Iris pigment epithelial cell (primary cell): ENCODE results near the gene GFRA4.

Source experiments
- DNase-seq: peaks from one replicate; pipeline ENCODE4 v3.0.0-alpha.2; 2011; ENCODE audit warnings: low read depth

GFRA4 gene

GRCh38 chr20:3693376-3693775 lies 30.2 kb upstream of the GFRA4 start:
- no peak for DNase-seq

- DNase-seq = no peak
These were observed 29.6 kb upstream of the GFRA4 start for GRCh38 chr20:3692706-3693294.

DNA sequence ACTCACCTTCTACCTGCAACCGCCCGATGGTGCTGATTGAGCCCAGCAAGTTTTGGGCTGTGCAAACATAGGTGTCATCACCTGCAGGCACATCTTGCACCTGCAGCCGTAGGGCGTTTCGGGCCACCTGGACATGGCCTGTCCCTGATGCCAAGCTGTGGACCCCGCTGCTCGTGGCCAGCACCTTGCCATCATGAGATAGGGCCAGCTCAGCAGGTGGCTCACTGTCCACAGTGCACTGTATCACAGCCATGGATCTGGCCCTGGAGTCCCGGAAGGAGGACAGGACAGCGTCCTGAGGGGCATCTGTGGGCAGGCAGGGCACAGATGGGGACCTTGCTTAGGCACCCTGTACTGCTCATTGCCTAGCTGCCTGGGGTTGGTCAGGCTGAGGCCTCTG lies 28.7 kb upstream of the GFRA4 start:
- no peak for DNase-seq

- no peak for DNase-seq
These were observed 28.1 kb upstream of the GFRA4 start for GRCh38 chr20:3691306-3691705.

GRCh38 chr20:3690413-3690812 lies 27.2 kb upstream of the GFRA4 start:
- no peak for DNase-seq

DNA sequence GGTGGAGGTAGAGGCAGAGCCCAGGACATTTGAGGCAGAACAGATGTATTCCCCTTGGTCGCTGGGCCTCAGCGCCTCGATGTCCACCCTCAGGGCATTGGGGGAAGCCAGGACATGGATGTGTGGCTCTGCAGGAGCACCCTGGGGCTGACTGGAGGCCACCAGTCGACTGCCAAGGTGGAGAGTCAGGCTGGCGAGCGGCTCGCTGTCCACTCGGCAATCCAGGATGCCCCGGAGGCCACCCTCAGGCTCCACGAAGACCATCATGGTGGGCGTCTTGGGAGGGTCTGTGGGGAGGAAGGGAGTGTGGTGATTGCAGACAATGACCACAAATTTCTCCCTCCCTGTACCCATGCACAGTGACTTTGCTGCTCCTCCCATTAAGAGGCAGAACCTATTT lies 26.8 kb upstream of the GFRA4 start:
- no peak for DNase-seq

DNA sequence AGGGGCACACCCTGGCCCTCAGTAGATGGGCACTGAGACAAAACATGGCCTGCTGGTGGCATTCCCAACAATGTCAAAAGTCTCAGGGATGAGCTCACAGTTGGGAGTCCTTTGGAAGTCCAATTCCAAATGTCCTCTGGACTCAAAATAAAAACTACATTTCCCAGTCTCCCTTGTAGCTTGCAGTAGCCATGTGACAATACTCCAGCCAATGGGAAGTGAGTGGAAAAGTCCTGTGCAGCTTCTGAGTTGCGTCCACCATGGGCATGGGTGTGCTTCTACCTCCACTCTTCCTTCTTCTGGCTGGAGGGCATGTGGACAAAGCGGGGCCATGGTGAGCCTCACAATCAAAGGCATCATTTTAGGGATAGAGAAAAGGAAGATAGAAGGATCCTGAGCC lies 24.5 kb upstream of the GFRA4 start:
- DNase-seq = peak; percentile 54

- DNase-seq = peak; percentile 79
These were observed 23.7 kb upstream of the GFRA4 start for GRCh38 chr20:3686867-3687321.

GRCh38 chr20:3686421-3686820 lies 23.2 kb upstream of the GFRA4 start:
- no peak for DNase-seq

DNA sequence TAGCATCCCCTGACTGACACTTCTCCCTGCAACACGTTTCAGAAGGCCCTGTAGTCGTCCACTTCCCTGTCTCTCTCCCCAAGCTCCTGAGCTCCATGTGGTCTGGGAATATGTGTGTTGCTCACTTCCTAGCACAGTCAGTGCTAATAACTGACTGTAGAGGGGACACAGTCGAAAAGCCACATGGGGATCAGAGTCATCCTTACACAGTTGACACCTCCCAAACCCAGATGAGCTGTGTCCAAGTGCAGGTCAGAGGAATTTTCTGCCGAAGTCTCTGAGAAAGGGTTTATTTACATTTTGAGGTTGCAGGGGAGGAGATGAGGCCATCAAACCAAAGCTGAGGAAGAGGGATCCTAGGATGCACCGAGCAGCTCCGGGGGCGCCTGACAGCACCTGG lies 22.1 kb upstream of the GFRA4 start:
- no peak for DNase-seq

- DNase-seq = no peak
These were observed 19.0 kb upstream of the GFRA4 start, which contains the start of gene ADAM33 for GRCh38 chr20:3681931-3682781. Gene ADAM33, minus strand, starts transcription at chr20:3682010. Its CDS starts 6 bp downstream, at chr20:3682004.

- DNase-seq = no peak
These were observed 18.2 kb upstream of the GFRA4 start for GRCh38 chr20:3681352-3681930.

DNA sequence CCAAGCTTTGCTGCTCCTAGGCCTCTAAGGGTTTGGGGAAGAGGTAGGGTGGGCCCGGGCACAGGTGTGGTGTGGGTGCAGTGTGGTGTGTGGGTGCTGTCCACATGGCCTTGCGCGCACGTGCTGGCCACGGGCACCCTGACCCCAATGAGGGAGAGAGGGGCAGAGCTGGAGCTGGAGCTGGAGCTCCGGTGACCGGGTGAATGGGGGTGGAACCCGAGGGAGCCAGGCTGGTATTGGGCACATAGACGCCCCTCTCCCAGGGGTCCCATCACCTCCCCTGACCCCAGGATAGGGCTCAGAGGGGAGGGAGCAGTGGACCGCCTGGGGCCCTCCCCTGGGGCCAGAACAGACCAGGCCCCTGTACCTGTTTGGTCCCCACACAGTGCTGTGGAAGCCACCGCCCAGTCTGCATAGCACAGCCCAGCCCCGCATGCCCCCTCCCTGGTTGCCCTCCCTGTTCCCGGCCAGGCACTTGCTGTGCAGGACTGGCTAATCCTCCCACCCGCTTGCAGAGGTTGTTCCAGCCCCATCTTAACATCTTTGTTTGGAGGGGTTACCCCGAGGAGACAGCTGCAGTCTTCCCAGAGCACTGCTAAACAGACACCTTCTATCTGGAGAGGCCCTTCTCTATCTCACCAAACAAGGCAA lies 17.6 kb upstream of the GFRA4 start:
- no peak for DNase-seq

GRCh38 chr20:3679749-3680700 lies 16.8 kb upstream of the GFRA4 start:
- peak; percentile 43 for DNase-seq

- DNase-seq = no peak
These were observed 15.9 kb upstream of the GFRA4 start for GRCh38 chr20:3678856-3679720.

GRCh38 chr20:3678198-3678597 lies 15.0 kb upstream of the GFRA4 start:
- no peak for DNase-seq

GRCh38 chr20:3677733-3678132 lies 14.5 kb upstream of the GFRA4 start:
- DNase-seq = peak; percentile 22

DNA sequence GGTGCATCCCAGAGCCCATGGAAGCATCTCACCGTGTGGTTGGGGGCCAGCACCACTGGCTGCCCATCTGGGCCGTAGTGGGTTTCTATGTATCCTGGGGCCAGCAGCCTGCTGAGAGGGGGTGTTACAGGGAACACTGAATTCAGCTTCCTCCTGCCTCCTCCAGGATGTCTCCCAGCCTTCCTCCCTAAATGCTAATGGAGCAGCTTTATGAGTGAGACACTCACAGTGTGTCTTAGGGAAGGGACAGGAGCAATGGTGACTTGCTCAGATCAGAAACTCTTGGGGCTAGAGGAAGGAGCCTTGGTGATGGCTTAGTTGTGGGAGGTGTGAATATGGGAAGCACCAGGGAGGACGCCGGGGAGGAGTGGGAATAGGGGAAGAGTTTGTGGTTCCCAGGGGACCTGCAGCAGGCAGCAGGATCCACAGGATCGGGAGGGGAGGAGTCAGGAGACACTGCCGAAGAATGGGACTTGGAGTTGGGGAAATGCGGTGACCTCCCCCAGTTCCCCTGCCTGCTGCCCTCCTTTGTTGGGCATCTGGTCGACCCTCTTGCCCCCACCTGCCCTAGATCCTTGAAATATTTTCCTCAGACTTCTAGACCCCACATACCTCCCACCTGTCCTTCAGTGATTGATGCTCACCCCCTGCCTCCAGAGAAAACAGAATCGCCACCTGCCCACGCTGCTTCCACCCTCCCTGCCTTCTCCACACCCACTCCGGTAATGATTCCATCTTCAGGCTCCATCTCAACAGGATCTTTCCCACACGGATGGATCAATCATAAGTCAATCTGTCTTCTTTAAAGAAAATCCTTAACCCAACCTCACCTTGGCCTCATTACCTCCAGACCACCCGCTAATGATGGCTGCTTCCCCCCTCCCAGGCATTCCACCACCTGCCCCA lies 12.0 kb upstream of the GFRA4 start:
- no peak for DNase-seq

- DNase-seq = no peak
These were observed 11.2 kb upstream of the GFRA4 start for GRCh38 chr20:3674447-3674846.
